ENCODE data around the gene ATP5MK.
"Not testable (repeated sequence)": the region's sequence is repeated elsewhere in the genome, so short reads cannot be mapped to it uniquely, and the experiment has no call there.

The ATP5MK gene

GRCh38 chr10:103395754-103396066 lies 565 bp downstream of the ATP5MK start:
- no peak for DNase-seq

GRCh38 chr10:103394180-103394579 lies 2.1 kb downstream of the ATP5MK start:
- DNase-seq = no peak

GRCh38 chr10:103382769-103383168 lies 13.5 kb downstream of the ATP5MK start:
- no peak for DNase-seq

GRCh38 chr10:103374263-103374662 lies 22.0 kb downstream of the ATP5MK start:
- DNase-seq = no peak

GRCh38 chr10:103373544-103373943 lies 22.7 kb downstream of the ATP5MK start:
- no peak for DNase-seq

- peak; percentile 81 for DNase-seq
Observed at GRCh38 chr10:103367782-103368518, 28.3 kb downstream of the ATP5MK start, which contains the start of gene TAF5. TAF5 (plus strand) TSS chr10:103367976; CDS start chr10:103367990, 14 bp downstream.

- no peak for DNase-seq
Observed at GRCh38 chr10:103367379-103367781, 28.9 kb downstream of the ATP5MK start.

- DNase-seq = not testable (repeated sequence)
Observed at GRCh38 chr10:103360791-103361190, 35.5 kb downstream of the ATP5MK start.

- DNase-seq = not testable (repeated sequence)
Observed at GRCh38 chr10:103359493-103359892, 36.8 kb downstream of the ATP5MK start.

GRCh38 chr10:103355906-103356599 lies 40.2 kb downstream of the ATP5MK start:
- no peak for DNase-seq

GRCh38 chr10:103354567-103354966 lies 41.7 kb downstream of the ATP5MK start:
- DNase-seq = not testable (repeated sequence)

- DNase-seq = no peak
Observed at GRCh38 chr10:103353281-103353680, 43.0 kb downstream of the ATP5MK start.

GRCh38 chr10:103350517-103351260 lies 45.6 kb downstream of the ATP5MK start, which contains the start of gene PCGF6:
PCGF6 (minus strand) TSS chr10:103351140; CDS start chr10:103351066, 74 bp downstream.
- peak; percentile 73 for DNase-seq

GRCh38 chr10:103350175-103350516 lies 46.1 kb downstream of the ATP5MK start:
- DNase-seq = no peak

All from stimulated activated CD4-positive, alpha-beta T cell treated with anti-CD3 and anti-CD28 coated beads, Interleukin-12 subunit alpha, Interleukin-12 subunit beta, amount 100 ng/mL, for 4 hours (primary cell).